Activated gamma-delta T cell (primary cell): Measurements from ENCODE around the gene FGFR2.
"Not testable (repeated sequence)": the region's sequence is repeated elsewhere in the genome, so short reads cannot be mapped to it uniquely, and the experiment has no call there.

Experiments
- DNase-seq: peaks from one replicate; lab custom pipeline; 2025; lab: John Stamatoyannopoulos, UW

The FGFR2 gene

GRCh38 chr10:121590772-121591171 is 7.5 kb downstream of the FGFR2 start:
- no peak for DNase-seq

GRCh38 chr10:121589553-121589952 is 8.7 kb downstream of the FGFR2 start:
- no peak for DNase-seq

GRCh38 chr10:121583857-121584256 is 14.4 kb downstream of the FGFR2 start:
- DNase-seq = no peak

GRCh38 chr10:121583258-121583657 is 15.0 kb downstream of the FGFR2 start:
- no peak for DNase-seq

GRCh38 chr10:121580276-121581116 is 17.7 kb downstream of the FGFR2 start:
- no peak for DNase-seq

GRCh38 chr10:121579656-121580055 is 18.6 kb downstream of the FGFR2 start:
- DNase-seq = no peak

- no peak for DNase-seq
Observed at GRCh38 chr10:121578965-121579364, 19.3 kb downstream of the FGFR2 start.

- DNase-seq = no peak
Observed at GRCh38 chr10:121578298-121578697, 19.9 kb downstream of the FGFR2 start.

GRCh38 chr10:121577568-121577967 is 20.7 kb downstream of the FGFR2 start:
- DNase-seq = no peak

- no peak for DNase-seq
Observed at GRCh38 chr10:121576139-121576538, 22.1 kb downstream of the FGFR2 start.

- no peak for DNase-seq
Observed at GRCh38 chr10:121574519-121575166, 23.6 kb downstream of the FGFR2 start.

- no peak for DNase-seq
Observed at GRCh38 chr10:121573538-121573941, 24.7 kb downstream of the FGFR2 start.

GRCh38 chr10:121572859-121573537 is 25.2 kb downstream of the FGFR2 start:
- no peak for DNase-seq

GRCh38 chr10:121570315-121570714 is 27.9 kb downstream of the FGFR2 start:
- no peak for DNase-seq

GRCh38 chr10:121568275-121568674 is 30.0 kb downstream of the FGFR2 start:
- no peak for DNase-seq

- no peak for DNase-seq
Observed at GRCh38 chr10:121567569-121567968, 30.7 kb downstream of the FGFR2 start.

- DNase-seq = no peak
Observed at GRCh38 chr10:121566755-121567154, 31.5 kb downstream of the FGFR2 start.

GRCh38 chr10:121559326-121560026 is 38.8 kb downstream of the FGFR2 start:
- no peak for DNase-seq

- no peak for DNase-seq
Observed at GRCh38 chr10:121558238-121558637, 40.0 kb downstream of the FGFR2 start.

GRCh38 chr10:121556918-121557573 is 41.2 kb downstream of the FGFR2 start:
- no peak for DNase-seq

- no peak for DNase-seq
Observed at GRCh38 chr10:121556455-121556854, 41.8 kb downstream of the FGFR2 start.

- DNase-seq = not testable (repeated sequence)
Observed at GRCh38 chr10:121554916-121555315, 43.3 kb downstream of the FGFR2 start.
